Measurements from ENCODE around the gene IRAK3. TPM values are rescaled to one million over a fixed set of nuclear protein-coding genes. Genes with fewer than 3 reads are reported as not detected.
A peak's percentile ranks its signal among the peaks of the same experiment; 100 is the strongest.

IRAK3 gene
- total RNA-seq, 1 donor, result 21.4 TPM

DNA sequence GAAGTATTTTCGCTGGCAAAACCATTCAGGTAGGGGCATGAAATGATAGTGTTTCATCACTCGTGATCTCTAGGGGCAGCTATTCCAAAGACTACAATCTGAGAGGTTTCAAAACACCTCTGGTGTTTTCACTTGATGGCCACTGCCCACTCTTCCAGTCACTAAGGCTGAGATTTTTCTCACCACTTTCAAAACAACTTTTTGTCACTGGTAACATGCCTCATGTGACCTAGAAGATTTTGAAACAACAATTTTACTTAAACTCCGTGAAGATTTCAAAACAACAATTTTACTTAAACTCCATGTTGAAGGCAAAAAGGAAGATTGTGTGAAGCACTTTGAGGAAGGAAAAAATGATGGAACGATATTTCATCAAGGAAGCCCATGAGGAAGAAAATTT lies 1.2 kb upstream of the IRAK3 start:
- TF ChIP-seq, protein P1, sequence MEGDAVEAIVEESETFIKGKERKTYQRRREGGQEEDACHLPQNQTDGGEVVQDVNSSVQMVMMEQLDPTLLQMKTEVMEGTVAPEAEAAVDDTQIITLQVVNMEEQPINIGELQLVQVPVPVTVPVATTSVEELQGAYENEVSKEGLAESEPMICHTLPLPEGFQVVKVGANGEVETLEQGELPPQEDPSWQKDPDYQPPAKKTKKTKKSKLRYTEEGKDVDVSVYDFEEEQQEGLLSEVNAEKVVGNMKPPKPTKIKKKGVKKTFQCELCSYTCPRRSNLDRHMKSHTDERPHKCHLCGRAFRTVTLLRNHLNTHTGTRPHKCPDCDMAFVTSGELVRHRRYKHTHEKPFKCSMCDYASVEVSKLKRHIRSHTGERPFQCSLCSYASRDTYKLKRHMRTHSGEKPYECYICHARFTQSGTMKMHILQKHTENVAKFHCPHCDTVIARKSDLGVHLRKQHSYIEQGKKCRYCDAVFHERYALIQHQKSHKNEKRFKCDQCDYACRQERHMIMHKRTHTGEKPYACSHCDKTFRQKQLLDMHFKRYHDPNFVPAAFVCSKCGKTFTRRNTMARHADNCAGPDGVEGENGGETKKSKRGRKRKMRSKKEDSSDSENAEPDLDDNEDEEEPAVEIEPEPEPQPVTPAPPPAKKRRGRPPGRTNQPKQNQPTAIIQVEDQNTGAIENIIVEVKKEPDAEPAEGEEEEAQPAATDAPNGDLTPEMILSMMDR (IDR thresholded peaks at IDR 0.05; ENCODE audit: insufficient read depth, low read length), result no peak
- H3K4me3 ChIP-seq (ENCODE audit: low read depth, low read length), result no peak overlapping the region

DNA sequence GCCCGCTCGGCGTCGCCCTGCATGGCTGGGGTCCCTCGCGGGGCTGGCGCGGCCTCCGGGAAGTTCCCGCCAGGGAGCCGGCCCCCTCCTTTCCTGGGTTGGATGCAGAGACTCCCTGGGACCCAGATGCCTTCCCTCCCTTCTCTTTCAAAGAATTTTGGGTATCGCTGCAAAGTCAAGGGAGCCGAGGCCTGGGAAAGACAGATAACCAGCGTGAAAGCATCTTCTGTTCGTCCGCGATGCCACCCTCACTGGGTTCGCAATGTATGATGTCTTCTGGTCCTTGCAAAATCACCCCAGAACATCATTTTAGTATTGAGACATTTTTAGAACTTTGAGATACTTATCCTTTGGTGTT lies 451 bp downstream of the IRAK3 start:
- TF ChIP-seq, protein P1 (IDR thresholded peaks at IDR 0.05; ENCODE audit: insufficient read depth, low read length), result no peak
- H3K4me3 ChIP-seq (ENCODE audit: low read depth, low read length), result peak overlapping the region; percentile 65
- peak; percentile 25 for DNase-seq (ENCODE audit: low read depth)

More for the DNA sequence above, 1.2 kb upstream of the IRAK3 start:
- DNase-seq (ENCODE audit: low read depth), result no peak

DNA sequence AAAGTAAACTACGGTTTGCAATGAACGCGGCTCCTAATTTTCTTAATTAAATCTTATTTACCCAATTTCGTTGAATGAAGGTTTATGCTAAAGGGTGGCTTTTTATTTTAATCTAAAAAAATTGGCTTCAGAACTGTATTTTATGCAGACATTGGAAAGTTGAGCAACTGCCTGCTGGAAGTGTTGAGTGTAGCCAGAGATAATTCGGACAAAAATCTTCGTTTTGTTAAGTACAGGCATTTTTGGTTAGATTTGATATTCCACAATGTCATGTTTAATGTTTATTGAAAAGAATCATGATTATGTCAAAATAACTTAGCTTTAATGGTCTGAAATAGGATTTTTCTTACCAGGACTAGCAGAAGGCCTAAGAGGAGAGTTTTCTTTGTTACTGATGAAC lies 875 bp downstream of the IRAK3 start:
- TF ChIP-seq, protein P1 (IDR thresholded peaks at IDR 0.05; ENCODE audit: insufficient read depth, low read length), result no peak
- peak overlapping the region; percentile 65 for H3K4me3 ChIP-seq (ENCODE audit: low read depth, low read length)
- DNase-seq (ENCODE audit: low read depth), result peak; percentile 45

DNA sequence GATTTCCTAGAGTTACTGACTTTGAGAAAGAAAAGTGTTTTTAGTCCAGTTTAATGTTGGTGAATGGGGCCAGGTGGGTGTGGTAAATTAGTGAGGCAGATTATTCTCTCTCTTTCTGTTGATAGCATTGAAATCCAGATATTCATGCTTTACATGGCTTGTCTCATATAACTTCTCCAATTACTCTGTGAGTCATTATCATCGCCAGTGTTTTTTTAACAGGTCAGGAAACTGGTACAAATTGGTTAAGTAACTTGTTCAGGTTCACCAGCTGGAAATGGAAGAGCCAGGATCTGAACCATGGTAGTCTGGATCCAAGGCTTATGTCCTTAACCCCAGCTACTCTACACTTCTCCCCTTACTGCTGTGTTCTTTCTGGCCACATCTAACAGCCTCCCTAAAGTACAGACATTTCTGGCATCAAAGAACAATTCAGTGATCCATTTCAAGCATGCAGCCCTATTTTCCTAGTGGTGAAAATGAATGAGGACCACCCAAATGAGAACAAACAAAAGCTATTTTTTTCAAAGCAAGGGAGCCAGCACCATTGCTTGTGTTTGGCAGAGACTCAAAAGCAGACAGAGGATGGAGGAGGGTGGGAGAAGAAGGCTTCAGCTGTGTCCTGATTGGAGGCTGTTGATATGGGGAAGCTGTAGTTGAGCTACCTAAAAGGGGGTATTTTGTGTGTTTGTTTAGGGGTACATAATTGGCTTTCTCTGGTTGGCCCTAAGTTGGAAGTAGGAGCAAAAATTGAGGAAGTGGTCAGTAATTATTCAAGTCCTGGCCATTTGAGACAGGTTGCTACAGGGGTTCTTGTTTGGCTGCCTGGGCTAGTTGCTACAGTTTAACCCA lies 1.7 kb downstream of the IRAK3 start:
- peak overlapping the region; percentile 9 for H3K4me3 ChIP-seq (ENCODE audit: low read depth, low read length)
- DNase-seq (ENCODE audit: low read depth), result peak; percentile 44
- TF ChIP-seq, protein P1 (IDR thresholded peaks at IDR 0.05; ENCODE audit: insufficient read depth, low read length), result no peak

DNA sequence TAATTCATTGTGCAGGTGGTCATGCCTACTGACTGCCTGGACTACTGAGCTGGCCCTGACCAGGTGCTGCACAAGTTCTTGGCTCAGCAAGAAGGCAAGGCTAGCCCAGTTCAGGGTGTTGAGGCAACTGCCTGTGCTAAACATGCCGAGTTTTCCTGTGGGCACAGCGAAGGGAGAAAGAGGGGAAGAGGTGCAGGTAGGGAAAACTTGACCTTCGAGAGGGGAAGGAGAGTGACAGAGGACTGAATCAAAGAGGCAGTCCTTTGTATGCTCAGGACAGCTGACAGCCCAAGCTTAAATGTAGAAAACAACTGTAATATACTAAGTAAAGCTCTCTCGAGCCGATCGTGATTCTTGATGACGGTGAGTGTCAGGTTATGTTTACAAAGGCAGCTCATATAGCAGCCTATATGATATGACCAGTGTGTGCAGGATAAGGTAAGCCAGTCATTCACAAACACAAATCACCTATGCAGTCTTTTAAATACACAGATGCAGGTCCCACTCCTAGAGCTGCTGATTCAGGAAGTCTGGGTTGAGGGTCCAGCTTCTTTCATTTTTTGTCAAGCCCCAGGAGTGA lies 2.6 kb downstream of the IRAK3 start:
- no peak overlapping the region for H3K4me3 ChIP-seq (ENCODE audit: low read depth, low read length)
- TF ChIP-seq, protein P1 (IDR thresholded peaks at IDR 0.05; ENCODE audit: insufficient read depth, low read length), result no peak
- DNase-seq (ENCODE audit: low read depth), result no peak

DNA sequence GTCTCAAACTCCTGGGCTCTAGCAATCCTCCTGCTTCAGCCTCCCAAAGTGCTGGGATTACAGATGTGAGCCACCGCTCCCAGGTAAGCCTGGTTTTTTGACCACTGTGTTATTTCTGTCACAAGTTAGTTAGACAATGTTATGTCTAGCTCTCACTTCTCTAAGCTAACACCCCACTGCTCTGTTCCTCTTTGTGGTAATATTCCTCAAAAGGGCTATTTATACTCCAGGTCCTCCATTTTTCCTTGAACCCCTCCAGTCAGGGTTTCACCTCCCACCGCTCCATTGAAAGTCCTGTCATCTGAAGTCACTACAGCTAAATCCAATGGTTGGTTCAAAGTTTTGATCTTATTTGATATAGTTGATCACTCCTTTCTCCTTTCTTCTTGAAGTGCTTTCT lies 5.1 kb downstream of the IRAK3 start:
- no peak overlapping the region for H3K4me3 ChIP-seq (ENCODE audit: low read depth, low read length)
- TF ChIP-seq, protein P1 (IDR thresholded peaks at IDR 0.05; ENCODE audit: insufficient read depth, low read length), result no peak
- no peak for DNase-seq (ENCODE audit: low read depth)
